A673 (cell line): ENCODE results near the gene LRRC4. TPM values are rescaled to one million over a fixed set of nuclear protein-coding genes. Genes with fewer than 3 reads are reported as not detected.

ENCODE experiments used
- BruUV-seq: library from RNA; stranded (reverse); fragments of 400-500 nt; replicated peaks from 2 replicates; lab custom pipeline; 2021; lab: Mats Ljungman, UMichigan
- CTCF ChIA-PET: fragments of 300-600 bp; sonication (Branson Sonifier 250); formaldehyde crosslinking; loops from one replicate; lab custom pipeline; 2022; ENCODE audit warnings: antibody characterized with exemption; lab: Charles Lee
- POLR2A ChIA-PET: fragments of 300-600 bp; sonication (Branson Sonifier 250); formaldehyde crosslinking; loops from one replicate; lab custom pipeline; 2022; ENCODE audit warnings: antibody characterized with exemption; ENCODE audit not compliant: low non-redundant PET; lab: Charles Lee
- DNase-seq: peaks from one replicate; pipeline ENCODE4 v3.0.0-alpha.2; 2015; ENCODE audit warnings: low spot score
- H3K27ac ChIP-seq: fragments of 200-600 bp; sonication (generic); 2 replicates; pipeline ENCODE4 v1.5.1; 2016; ENCODE audit warnings: mixed run types, low read depth, mild to moderate bottlenecking, mixed read lengths, antibody characterized with exemption, low read length; ENCODE audit not compliant: poor library complexity, severe bottlenecking
- H3K27me3 ChIP-seq: fragments of 200-600 bp; sonication (generic); replicated peaks from 2 replicates; pipeline ENCODE4 v1.6.1; 2017; ENCODE audit warnings: mixed run types, low read depth, mild to moderate bottlenecking, mixed read lengths, antibody characterized with exemption, low read length; ENCODE audit not compliant: insufficient read depth, poor library complexity
- H3K36me3 ChIP-seq: fragments of 200-600 bp; sonication (generic); 2 replicates; pipeline ENCODE4 v1.6.1; 2016; ENCODE audit warnings: mixed run types, mild to moderate bottlenecking, mixed read lengths, antibody characterized with exemption, low read length; ENCODE audit not compliant: insufficient read depth, poor library complexity, severe bottlenecking
- H3K4me1 ChIP-seq: fragments of 200-600 bp; sonication (generic); 2 replicates; pipeline ENCODE4 v1.6.1; 2017; ENCODE audit warnings: mixed run types, mild to moderate bottlenecking, mixed read lengths, antibody characterized with exemption, low read length; ENCODE audit not compliant: insufficient read depth, poor library complexity, severe bottlenecking
- H3K4me3 ChIP-seq: fragments of 200-600 bp; sonication (generic); 2 replicates; pipeline ENCODE4 v1.5.1; 2016; ENCODE audit warnings: low read depth, mixed run types, mild to moderate bottlenecking, mixed read lengths, low read length; ENCODE audit not compliant: poor library complexity, severe bottlenecking
- H3K9me3 ChIP-seq: fragments of 200-600 bp; sonication (generic); 2 replicates; pipeline ENCODE4 v1.6.1; 2016; ENCODE audit warnings: mixed run types, low read depth, mild to moderate bottlenecking, mixed read lengths, antibody characterized with exemption, low read length; ENCODE audit not compliant: poor library complexity, severe bottlenecking
- CTCF ChIP-seq: fragments of 300-800, 200-600 bp; sonication (generic); conservative IDR thresholded peaks from 2 replicates; pipeline ENCODE4 v1.5.1; 2017; ENCODE audit warnings: low read depth, mild to moderate bottlenecking, antibody characterized with exemption, low read length, moderate library complexity, mixed read lengths
- EZH2 ChIP-seq: fragments of 200-600 bp; sonication (generic); IDR thresholded peaks from 2 replicates; pipeline ENCODE4 v1.6.1; 2017; ENCODE audit warnings: borderline replicate concordance, low read depth, mild to moderate bottlenecking, mixed read lengths, antibody characterized with exemption, low read length; ENCODE audit not compliant: poor library complexity, severe bottlenecking
- intact Hi-C: fragments of 100-400 bp; cut with micrococcal nuclease; formaldehyde crosslinking; loops from one replicate; pipeline ENCODE4 v1.10.0; 2022; ENCODE audit not compliant: unreplicated experiment
- total RNA-seq: library from RNA; stranded (reverse); gene quantifications from 2 replicates; pipeline ENCODE4 v1.2.3, GENCODE V29; 2021

LRRC4 gene
- total RNA-seq, 1 experiment from 2014 or later: 16.1 TPM

GRCh38 chr7:127995881-127996215, 35.4 kb downstream of the LRRC4 start:
- no peak for DNase-seq
- H3K9me3 ChIP-seq: no peaks in the 10 kb centered on the region
- no peaks in the 10 kb centered on the region for H3K36me3 ChIP-seq
- no peak overlapping the region for H3K4me3 ChIP-seq
- no TSS peak for BruUV-seq
- H3K4me1 ChIP-seq: no peaks in the 10 kb centered on the region
- intact Hi-C loops: no loop called here
- H3K27me3 ChIP-seq: no peaks in the 10 kb centered on the region
- no peak overlapping the region for H3K27ac ChIP-seq
- ChIA-PET CTCF (no interaction called here), POLR2A (no interaction called here)
- TF ChIP-seq EZH2 (no peak), CTCF (no peak)

GRCh38 chr7:127995156-127995880, 35.9 kb downstream of the LRRC4 start:
- intact Hi-C loops: no loop called here
- TF ChIP-seq EZH2 (no peak), CTCF (no peak)
- no peaks in the 10 kb centered on the region for H3K4me1 ChIP-seq
- BruUV-seq: no TSS peak
- H3K36me3 ChIP-seq: no peaks in the 10 kb centered on the region
- DNase-seq: no peak
- POLR2A ChIA-PET: no interaction called here
- H3K4me3 ChIP-seq: no peak overlapping the region
- CTCF ChIA-PET: no interaction called here
- H3K9me3 ChIP-seq: no peaks in the 10 kb centered on the region
- H3K27me3 ChIP-seq: no peaks in the 10 kb centered on the region
- H3K27ac ChIP-seq: no peak overlapping the region

- no peak for DNase-seq
- no peaks in the 10 kb centered on the region for H3K27me3 ChIP-seq
- H3K4me1 ChIP-seq: no peaks in the 10 kb centered on the region
- no peaks in the 10 kb centered on the region for H3K9me3 ChIP-seq
- CTCF ChIA-PET: no interaction called here
- BruUV-seq: no TSS peak
- POLR2A ChIA-PET: no interaction called here
- no peaks in the 10 kb centered on the region for H3K36me3 ChIP-seq
- intact Hi-C loops: no loop called here
- no peak overlapping the region for H3K4me3 ChIP-seq
- TF ChIP-seq CTCF (no peak), EZH2 (no peak)
- no peak overlapping the region for H3K27ac ChIP-seq
Measured at GRCh38 chr7:127993987-127994386, 37.2 kb downstream of the LRRC4 start.
